ENCODE data around the gene ANKRD33B. TPM values are rescaled to one million over a fixed set of nuclear protein-coding genes. Genes with fewer than 3 reads are reported as not detected.
"Not testable (repeated sequence)": the region's sequence is repeated elsewhere in the genome, so short reads cannot be mapped to it uniquely, and the experiment has no call there.

ANKRD33B gene
- total RNA-seq, 2 donors from 2014 or later, result 4.1 to 7.4 TPM

GRCh38 chr5:10637944-10638343, 74.1 kb downstream of the ANKRD33B start:
- Histone ChIP-seq H3K9me3 (no peaks in the 10 kb centered on the region), H3K27ac (no peak overlapping the region), H3K27me3 (replicated peaks; ENCODE audit: insufficient read depth) (no peaks in the 10 kb centered on the region), H3K36me3 (no peaks in the 10 kb centered on the region), H3K4me3 (no peak overlapping the region), H3K4me1 (replicated peaks) (no peaks in the 10 kb centered on the region)
- DNase-seq (ENCODE audit: low spot score), result no peak
- WGBS, result 63% methylated on average over 10 of the region's 10 CpGs
- TF ChIP-seq POLR2AphosphoS5 (IDR thresholded peaks at IDR 0.05) (no peak), CTCF (IDR thresholded peaks at IDR 0.05) (no peak), POLR2A (IDR thresholded peaks at IDR 0.05) (no peak)
- intact Hi-C loops (cut with DNase I), result no loop called here

- H3K9me3 ChIP-seq; H3K4me1 ChIP-seq (replicated peaks); DNase-seq (ENCODE audit: low spot score); H3K4me3 ChIP-seq; H3K27me3 ChIP-seq (replicated peaks; ENCODE audit: insufficient read depth); H3K36me3 ChIP-seq; intact Hi-C loops (cut with DNase I); H3K27ac ChIP-seq: not testable (repeated sequence)
- 90% methylated on average over 48 of the region's 48 CpGs for WGBS
These were observed 74.9 kb downstream of the ANKRD33B start for GRCh38 chr5:10638723-10639122.

- TF ChIP-seq POLR2A (IDR thresholded peaks at IDR 0.05), result no peak
- no peak for TF ChIP-seq POLR2AphosphoS5 (IDR thresholded peaks at IDR 0.05)
- no peak for TF ChIP-seq CTCF (IDR thresholded peaks at IDR 0.05)
- WGBS, result 95% methylated on average over 34 of the region's 48 CpGs
- no peak for DNase-seq (ENCODE audit: low spot score)
- no peaks in the 10 kb centered on the region for H3K9me3 ChIP-seq
- H3K27ac ChIP-seq, result no peak overlapping the region
- intact Hi-C loops (cut with DNase I), result no loop called here
- H3K27me3 ChIP-seq (replicated peaks; ENCODE audit: insufficient read depth), result no peaks in the 10 kb centered on the region
- no peak overlapping the region for H3K4me3 ChIP-seq
- H3K4me1 ChIP-seq (replicated peaks), result no peaks in the 10 kb centered on the region
- no peaks in the 10 kb centered on the region for H3K36me3 ChIP-seq
These were observed 76.0 kb downstream of the ANKRD33B start for GRCh38 chr5:10639846-10640368.

GRCh38 chr5:10642367-10642766, 78.5 kb downstream of the ANKRD33B start:
- H3K9me3 ChIP-seq, result no peaks in the 10 kb centered on the region
- TF ChIP-seq CTCF (IDR thresholded peaks at IDR 0.05) (no peak), POLR2A (IDR thresholded peaks at IDR 0.05) (no peak), POLR2AphosphoS5 (IDR thresholded peaks at IDR 0.05) (no peak)
- no peaks in the 10 kb centered on the region for H3K27me3 ChIP-seq (replicated peaks; ENCODE audit: insufficient read depth)
- no peak for DNase-seq (ENCODE audit: low spot score)
- H3K27ac ChIP-seq, result no peak overlapping the region
- 70% methylated on average over 7 of the region's 7 CpGs for WGBS
- H3K36me3 ChIP-seq, result no peaks in the 10 kb centered on the region
- H3K4me1 ChIP-seq (replicated peaks), result no peaks in the 10 kb centered on the region
- no peak overlapping the region for H3K4me3 ChIP-seq
- intact Hi-C loops (cut with DNase I), result no loop called here

GRCh38 chr5:10644192-10644591, 80.3 kb downstream of the ANKRD33B start:
- no peak for DNase-seq (ENCODE audit: low spot score)
- TF ChIP-seq POLR2AphosphoS5 (IDR thresholded peaks at IDR 0.05) (no peak), POLR2A (IDR thresholded peaks at IDR 0.05) (no peak)
- no peaks in the 10 kb centered on the region for H3K9me3 ChIP-seq
- H3K27ac ChIP-seq, result no peak overlapping the region
- H3K27me3 ChIP-seq (replicated peaks; ENCODE audit: insufficient read depth), result no peaks in the 10 kb centered on the region
- intact Hi-C loops (cut with DNase I), result no loop called here
- no peaks in the 10 kb centered on the region for H3K36me3 ChIP-seq
- no peak overlapping the region for H3K4me3 ChIP-seq
- no peaks in the 10 kb centered on the region for H3K4me1 ChIP-seq (replicated peaks)
- 68% methylated on average over 9 of the region's 9 CpGs for WGBS

- no peak for TF ChIP-seq POLR2A (IDR thresholded peaks at IDR 0.05)
- TF ChIP-seq POLR2AphosphoS5 (IDR thresholded peaks at IDR 0.05), result no peak
- no peak overlapping the region for H3K4me3 ChIP-seq
- 98% methylated on average over 3 of the region's 3 CpGs for WGBS
- intact Hi-C loops (cut with DNase I), result no loop called here
- H3K9me3 ChIP-seq, result no peaks in the 10 kb centered on the region
- DNase-seq (ENCODE audit: low spot score), result no peak
- no peaks in the 10 kb centered on the region for H3K36me3 ChIP-seq
- no peaks in the 10 kb centered on the region for H3K27me3 ChIP-seq (replicated peaks; ENCODE audit: insufficient read depth)
- no peaks in the 10 kb centered on the region for H3K4me1 ChIP-seq (replicated peaks)
- H3K27ac ChIP-seq, result no peak overlapping the region
These were observed 81.3 kb downstream of the ANKRD33B start for GRCh38 chr5:10645146-10645545.
